Mesendoderm (in vitro differentiated cells): ENCODE measurements around the gene HYOU1.

ENCODE experiments used
- DNase-seq: peaks from one replicate; pipeline ENCODE4 v3.0.0; 2013
- H2AK5ac ChIP-seq: 2 replicates; pipeline ENCODE4 v1.6.1; 2013; ENCODE audit warnings: low read length, inconsistent platforms
- H2BK120ac ChIP-seq: 2 replicates; pipeline ENCODE4 v1.6.1; 2013; ENCODE audit warnings: low read depth, mild to moderate bottlenecking, low read length, moderate library complexity, mixed read lengths
- H2BK15ac ChIP-seq: replicated peaks from 2 replicates; pipeline ENCODE4 v1.6.1; 2013; ENCODE audit warnings: low read depth, mild to moderate bottlenecking, moderate library complexity
- H2BK5ac ChIP-seq: 2 replicates; pipeline ENCODE4 v1.6.1; 2013; ENCODE audit warnings: low read length, inconsistent platforms
- H3K18ac ChIP-seq: 2 replicates; pipeline ENCODE4 v1.6.1; 2013; ENCODE audit warnings: mild to moderate bottlenecking, low read length, mixed read lengths
- H3K23ac ChIP-seq: one replicate; pipeline ENCODE4 v1.6.1; 2013; ENCODE audit warnings: low read length
- H3K27ac ChIP-seq: 2 replicates; pipeline ENCODE4 v1.5.1; 2013; ENCODE audit warnings: low read depth, mild to moderate bottlenecking, inconsistent platforms, low read length, moderate library complexity
- H3K27me3 ChIP-seq: 2 replicates; pipeline ENCODE4 v1.6.1; 2013; ENCODE audit warnings: low read length, control low read depth, mild to moderate bottlenecking, inconsistent platforms; ENCODE audit not compliant: insufficient read depth, poor library complexity
- H3K36me3 ChIP-seq: 2 replicates; pipeline ENCODE4 v1.6.1; 2013; ENCODE audit warnings: low read length, inconsistent platforms; ENCODE audit not compliant: control insufficient read depth, insufficient read depth
- H3K4ac ChIP-seq: one replicate; pipeline ENCODE4 v1.6.1; 2013; ENCODE audit warnings: low read depth, mild to moderate bottlenecking, low read length, moderate library complexity
- H3K4me1 ChIP-seq: 2 replicates; pipeline ENCODE4 v1.6.1; 2013; ENCODE audit warnings: low read depth, low read length, inconsistent platforms; ENCODE audit not compliant: control insufficient read depth
- H3K4me2 ChIP-seq: 2 replicates; pipeline ENCODE4 v1.6.1; 2013; ENCODE audit warnings: low read length
- H3K4me3 ChIP-seq: 2 replicates; pipeline ENCODE4 v1.5.1; 2013; ENCODE audit warnings: mild to moderate bottlenecking, low read length
- H3K56ac ChIP-seq: one replicate; pipeline ENCODE4 v1.6.1; 2013; ENCODE audit warnings: low read length
- H3K79me1 ChIP-seq: 2 replicates; pipeline ENCODE4 v1.6.1; 2013; ENCODE audit warnings: low read length, inconsistent platforms
- H3K79me2 ChIP-seq: 2 replicates; pipeline ENCODE4 v1.6.1; 2013; ENCODE audit warnings: mild to moderate bottlenecking, low read length; ENCODE audit not compliant: control insufficient read depth, insufficient read depth
- H3K9ac ChIP-seq: 2 replicates; pipeline ENCODE4 v1.6.1; 2013; ENCODE audit warnings: low read length, inconsistent platforms
- H4K5ac ChIP-seq: one replicate; pipeline ENCODE4 v1.6.1; 2013; ENCODE audit warnings: low read length
- H4K8ac ChIP-seq: one replicate; pipeline ENCODE4 v1.6.1; 2013; ENCODE audit warnings: low read depth, mild to moderate bottlenecking, control low read depth, low read length, moderate library complexity
- WGBS: extraction: QIAGEN DNeasy Blood & Tissue Kit; methylation state at CpG from one replicate; pipeline ENCODE4 v1.1.7; 2013; ENCODE audit warnings: low lambda C conversion rate, missing lambda C conversion rate; ENCODE audit not compliant: insufficient coverage; ENCODE audit errors: extremely low coverage; 5-methylcytosine and 5-hydroxymethylcytosine counted together

The HYOU1 gene

DNA sequence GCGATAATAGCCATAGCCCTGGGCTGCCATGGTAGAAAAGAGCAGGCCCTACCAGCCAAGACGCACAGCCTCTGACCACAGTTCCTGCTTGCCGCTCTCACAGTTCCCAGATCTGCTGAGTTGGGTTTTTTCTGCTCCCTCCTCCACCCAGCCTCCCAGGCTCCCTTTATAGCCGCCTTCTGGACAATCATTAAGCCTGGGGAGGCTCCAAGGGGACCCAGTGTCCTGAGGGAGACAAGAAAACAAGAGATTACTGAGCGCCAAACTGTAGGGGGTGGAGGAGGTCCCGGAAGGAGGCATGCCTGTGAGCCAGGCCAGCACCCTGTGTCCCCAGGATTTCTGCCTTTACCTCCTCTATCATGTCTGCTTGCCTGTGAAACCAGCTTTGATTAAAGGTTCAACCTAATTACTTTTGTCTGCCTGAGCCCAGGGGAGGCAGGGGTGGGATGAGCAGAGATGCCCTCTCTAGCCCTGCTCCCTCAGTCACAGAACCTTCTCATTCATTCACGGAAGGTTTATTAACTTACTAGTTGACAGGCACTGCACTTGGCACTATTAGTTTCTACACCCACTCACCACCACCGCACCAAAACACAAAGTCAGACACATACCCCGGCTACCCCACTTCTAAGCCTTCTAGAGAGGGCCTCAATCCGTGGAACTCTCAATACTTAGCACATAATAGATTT lies 27.5 kb downstream of the HYOU1 start:
- Histone ChIP-seq H2AK5ac (no peak overlapping the region), H3K4me1 (peaks cover 11% of the 10 kb centered on the region), H3K27me3 (no peaks in the 10 kb centered on the region), H2BK5ac (no peak overlapping the region), H2BK15ac (no peak overlapping the region), H3K23ac (no peak overlapping the region), H3K18ac (no peak overlapping the region), H3K4me2 (peak overlapping the region; percentile 65), H4K8ac (no peak overlapping the region), H4K5ac (no peak overlapping the region), H3K36me3 (peaks cover 2% of the 10 kb centered on the region), H3K4me3 (no peak overlapping the region), H3K4ac (no peak overlapping the region), H3K9ac (peak overlapping the region; percentile 83), H3K79me2 (no peaks in the 10 kb centered on the region), H3K79me1 (peaks cover 11% of the 10 kb centered on the region), H2BK120ac (no peak overlapping the region), H3K56ac (peak overlapping the region; percentile 94), H3K27ac (no peak overlapping the region)
- no CpG with 5 or more reads among the region's 10 CpGs for WGBS
- DNase-seq: peak; percentile 35

GRCh38 chr11:119029069-119029339 lies 28.0 kb downstream of the HYOU1 start:
- no CpG with 5 or more reads among the region's 1 CpG for WGBS
- Histone ChIP-seq H3K56ac (peak overlapping the region; percentile 26), H3K27me3 (no peaks in the 10 kb centered on the region), H2BK5ac (no peak overlapping the region), H2AK5ac (no peak overlapping the region), H3K4me2 (no peak overlapping the region), H3K27ac (no peak overlapping the region), H3K23ac (no peak overlapping the region), H3K79me1 (peaks cover 11% of the 10 kb centered on the region), H4K5ac (no peak overlapping the region), H3K36me3 (peaks cover 2% of the 10 kb centered on the region), H3K4me3 (no peak overlapping the region), H2BK120ac (no peak overlapping the region), H3K79me2 (no peaks in the 10 kb centered on the region), H3K9ac (peak overlapping the region; percentile 83), H3K4me1 (peaks cover 11% of the 10 kb centered on the region), H2BK15ac (no peak overlapping the region), H3K4ac (no peak overlapping the region), H3K18ac (no peak overlapping the region), H4K8ac (no peak overlapping the region)
- DNase-seq: no peak

DNA sequence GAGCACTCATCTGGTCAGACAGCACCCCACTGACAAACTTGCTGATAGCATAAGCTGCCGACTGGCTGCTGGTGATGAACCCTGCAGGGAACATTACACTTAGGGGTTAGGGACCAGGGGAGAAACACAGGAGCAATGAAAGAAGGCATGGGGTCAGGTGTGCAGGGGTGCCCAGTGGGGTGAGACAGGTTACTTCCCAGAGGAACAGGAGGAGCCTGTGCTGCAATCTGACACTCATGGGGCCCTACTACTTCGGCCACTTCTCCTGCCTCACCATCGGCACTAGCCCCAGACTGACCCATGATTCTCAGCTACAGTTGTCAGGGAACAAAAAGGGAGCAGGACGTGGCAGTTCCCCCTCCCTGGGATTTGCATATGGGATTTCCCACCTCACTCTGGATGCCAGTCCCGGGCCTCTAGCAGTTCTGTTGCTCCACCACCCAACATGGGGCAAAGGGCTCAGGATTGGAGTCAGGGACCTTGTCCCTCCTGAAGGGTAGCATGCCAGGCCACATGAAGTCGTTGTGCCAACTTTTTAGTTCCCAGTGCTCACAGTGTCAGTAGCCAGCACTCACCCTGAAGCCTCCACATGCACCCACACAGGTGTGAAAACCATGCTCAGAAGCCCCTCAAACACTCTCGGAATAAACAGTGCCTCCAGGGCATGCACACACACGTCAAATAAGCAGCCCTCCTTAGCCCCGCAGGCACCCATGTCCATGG lies 28.5 kb downstream of the HYOU1 start:
- no peak overlapping the region for H2BK5ac ChIP-seq
- H4K5ac ChIP-seq: no peak overlapping the region
- no peak overlapping the region for H3K4ac ChIP-seq
- H2AK5ac ChIP-seq: no peak overlapping the region
- no peak overlapping the region for H3K18ac ChIP-seq
- WGBS: no CpG with 5 or more reads among the region's 9 CpGs
- peak overlapping the region; percentile 26 for H3K56ac ChIP-seq
- H2BK120ac ChIP-seq: no peak overlapping the region
- H3K23ac ChIP-seq: no peak overlapping the region
- no peak overlapping the region for H3K27ac ChIP-seq
- no peak overlapping the region for H4K8ac ChIP-seq
- H3K4me2 ChIP-seq: no peak overlapping the region
- H3K4me1 ChIP-seq: peaks cover 13% of the 10 kb centered on the region
- DNase-seq: peak; percentile 67
- H3K36me3 ChIP-seq: peaks cover 2% of the 10 kb centered on the region
- H3K4me3 ChIP-seq: no peak overlapping the region
- peak overlapping the region; percentile 83 for H3K9ac ChIP-seq
- H3K79me2 ChIP-seq: no peaks in the 10 kb centered on the region
- H2BK15ac ChIP-seq: no peak overlapping the region
- no peaks in the 10 kb centered on the region for H3K27me3 ChIP-seq
- peaks cover 11% of the 10 kb centered on the region for H3K79me1 ChIP-seq

DNA sequence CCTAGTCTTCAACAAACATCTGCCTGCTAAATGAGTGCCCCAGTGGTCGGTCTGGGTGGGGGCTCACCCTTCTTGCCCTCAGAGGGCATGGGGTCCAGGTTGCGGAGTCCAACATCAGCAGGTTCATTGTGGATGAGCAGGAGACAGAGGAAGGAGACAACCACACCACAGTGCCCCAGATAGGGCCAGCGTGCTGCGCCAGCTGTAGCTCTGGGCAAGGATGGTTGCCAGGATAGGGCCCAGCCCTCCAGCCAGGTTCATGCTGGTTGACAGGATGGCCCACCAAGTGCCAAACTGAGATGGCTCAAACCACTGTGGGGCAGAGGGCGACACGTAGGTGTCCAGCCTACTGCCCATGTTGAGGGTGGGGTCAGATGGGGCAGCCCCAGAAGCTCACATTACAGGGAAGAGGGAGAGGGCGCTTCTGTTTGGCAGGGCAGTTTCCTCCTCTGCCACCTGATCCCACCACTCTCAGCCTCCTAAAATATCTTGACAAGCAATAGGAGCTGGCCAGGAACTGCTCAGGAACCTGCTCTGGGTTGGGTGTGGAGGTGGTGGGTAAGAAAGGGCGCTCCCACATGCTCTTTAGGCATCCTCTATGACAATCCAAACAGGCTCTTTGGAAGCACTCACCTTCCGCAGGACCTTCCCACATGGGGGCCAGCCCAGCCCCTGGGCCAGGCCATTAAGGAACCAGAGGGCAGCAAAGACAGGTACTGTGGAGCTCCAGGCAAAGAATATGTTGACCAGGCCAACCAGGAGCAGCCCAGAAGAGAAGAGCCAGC lies 29.3 kb downstream of the HYOU1 start:
- H3K9ac ChIP-seq: no peak overlapping the region
- H3K4ac ChIP-seq: no peak overlapping the region
- no peaks in the 10 kb centered on the region for H3K27me3 ChIP-seq
- WGBS: no CpG with 5 or more reads among the region's 9 CpGs
- no peak overlapping the region for H2AK5ac ChIP-seq
- H3K4me2 ChIP-seq: no peak overlapping the region
- H3K79me2 ChIP-seq: peaks cover 1% of the 10 kb centered on the region
- H2BK15ac ChIP-seq: no peak overlapping the region
- H3K23ac ChIP-seq: no peak overlapping the region
- H4K5ac ChIP-seq: no peak overlapping the region
- H3K36me3 ChIP-seq: peaks cover 2% of the 10 kb centered on the region
- no peak overlapping the region for H4K8ac ChIP-seq
- no peak for DNase-seq
- H3K27ac ChIP-seq: no peak overlapping the region
- no peak overlapping the region for H3K18ac ChIP-seq
- no peak overlapping the region for H2BK120ac ChIP-seq
- peak overlapping the region; percentile 22 for H3K56ac ChIP-seq
- no peak overlapping the region for H2BK5ac ChIP-seq
- peaks cover 15% of the 10 kb centered on the region for H3K4me1 ChIP-seq
- H3K4me3 ChIP-seq: no peak overlapping the region
- peaks cover 11% of the 10 kb centered on the region for H3K79me1 ChIP-seq

GRCh38 chr11:119026970-119027369 lies 30.0 kb downstream of the HYOU1 start:
- DNase-seq: no peak
- Histone ChIP-seq H3K4ac (no peak overlapping the region), H3K79me2 (peaks cover 1% of the 10 kb centered on the region), H3K23ac (no peak overlapping the region), H2AK5ac (no peak overlapping the region), H3K9ac (no peak overlapping the region), H3K4me2 (no peak overlapping the region), H2BK15ac (no peak overlapping the region), H3K27me3 (no peaks in the 10 kb centered on the region), H3K56ac (no peak overlapping the region), H3K27ac (no peak overlapping the region), H3K4me3 (no peak overlapping the region), H3K36me3 (peaks cover 2% of the 10 kb centered on the region), H3K79me1 (peaks cover 11% of the 10 kb centered on the region), H2BK120ac (no peak overlapping the region), H4K5ac (no peak overlapping the region), H2BK5ac (no peak overlapping the region), H4K8ac (no peak overlapping the region), H3K4me1 (peaks cover 15% of the 10 kb centered on the region), H3K18ac (no peak overlapping the region)
- WGBS: no CpG with 5 or more reads among the region's 2 CpGs
